CD14-positive monocyte (primary cell): Measurements from ENCODE around the gene DUSP21. TPM values are rescaled to one million over a fixed set of nuclear protein-coding genes. Genes with fewer than 3 reads are reported as not detected.

Experiments
- DNase-seq, 3 donors: peaks; one replicate each; pipeline ENCODE4 v3.0.0-alpha.2; 2011 to 2022
- H2AFZ ChIP-seq: 2 replicates; pipeline ENCODE4 v1.6.0; 2012; ENCODE audit warnings: mild to moderate bottlenecking, low read depth, low read length, inconsistent platforms; ENCODE audit not compliant: insufficient read depth, poor library complexity, severe bottlenecking
- H3K27ac ChIP-seq, 2 donors: 1 replicate in 1 of 2; 2 replicates in 1 of 2; pipeline ENCODE4 v1.5.1; 2012 to 2013; ENCODE audit warnings: low read length in 2 of 2, control low read depth in 1 of 2, inconsistent platforms in 1 of 2, low read depth in 1 of 2, mild to moderate bottlenecking in 1 of 2
- H3K27me3 ChIP-seq, 2 donors: one replicate each; pipeline versions ENCODE4 v1.6.0 to v1.6.1; 2011 to 2013; ENCODE audit warnings: low read length in 2 of 2; ENCODE audit not compliant: control insufficient read depth in 2 of 2, insufficient read depth in 2 of 2
- H3K36me3 ChIP-seq, 2 donors: replicated peaks in 1 of 2; 1 replicate in 1 of 2; 2 replicates in 1 of 2; pipeline versions ENCODE4 v1.5.1 to v1.6.1; 2012 to 2013; ENCODE audit warnings: low read length in 2 of 2, control low read depth in 1 of 2, inconsistent platforms in 1 of 2, mild to moderate bottlenecking in 1 of 2; ENCODE audit not compliant: insufficient read depth in 2 of 2, control insufficient read depth in 1 of 2
- H3K4me1 ChIP-seq, 2 donors: 1 replicate in 1 of 2; 2 replicates in 1 of 2; pipeline versions ENCODE4 v1.5.1 to v1.6.1; 2012 to 2013; ENCODE audit warnings: low read length in 2 of 2, control low read depth in 1 of 2, inconsistent platforms in 1 of 2, mild to moderate bottlenecking in 1 of 2, moderate library complexity in 1 of 2; ENCODE audit not compliant: insufficient read depth in 2 of 2, control insufficient read depth in 1 of 2
- H3K4me2 ChIP-seq: replicated peaks from 2 replicates; pipeline ENCODE3; 2012; ENCODE audit warnings: low read length, moderate library complexity, mild to moderate bottlenecking; ENCODE audit not compliant: poor library complexity, severe bottlenecking; ENCODE audit errors: extremely low read depth
- H3K4me3 ChIP-seq, 3 experiments: fragments of 200-600 bp in 1 of 3; sonication (generic) in 1 of 3; replicated peaks in 1 of 3; 1 replicate in 2 of 3; 2 replicates in 1 of 3; pipeline ENCODE4 v1.5.1; 2011 to 2013; ENCODE audit warnings: low read length in 3 of 3, mild to moderate bottlenecking in 3 of 3, control low read depth in 2 of 3, low read depth in 2 of 3, inconsistent platforms in 1 of 3, moderate library complexity in 1 of 3
- H3K79me2 ChIP-seq: 2 replicates; pipeline ENCODE4 v1.6.0; 2012; ENCODE audit warnings: mild to moderate bottlenecking, control low read depth, inconsistent platforms, low read length, moderate library complexity; ENCODE audit not compliant: insufficient read depth
- H3K9ac ChIP-seq: 2 replicates; pipeline ENCODE4 v1.6.0; 2017; ENCODE audit warnings: low read length, mild to moderate bottlenecking; ENCODE audit not compliant: insufficient read depth, poor library complexity, severe bottlenecking
- H3K9me3 ChIP-seq, 2 donors: replicated peaks in 1 of 2; 1 replicate in 1 of 2; 2 replicates in 1 of 2; pipeline versions ENCODE4 v1.5.1 to v1.6.1; 2012 to 2013; ENCODE audit warnings: low read length in 2 of 2, control low read depth in 1 of 2; ENCODE audit not compliant: control insufficient read depth in 1 of 2, insufficient read depth in 1 of 2
- H4K20me1 ChIP-seq: 2 replicates; pipeline ENCODE4 v1.6.0; 2012; ENCODE audit warnings: mild to moderate bottlenecking, low read length, control low read depth, moderate library complexity; ENCODE audit not compliant: insufficient read depth
- H3K27ac Mint-ChIP-seq, 7 donors: one replicate each; pipeline ENCODE4 v1.8.0; 2020; ENCODE audit warnings: mild to moderate bottlenecking in 7 of 7, mixed read lengths in 7 of 7, moderate library complexity in 6 of 7, inconsistent platforms in 2 of 7
- H3K27me3 Mint-ChIP-seq, 3 donors: one replicate each; pipeline ENCODE4 v1.8.0; 2021 to 2022; ENCODE audit warnings: low read depth in 3 of 3, mild to moderate bottlenecking in 3 of 3, mixed read lengths in 3 of 3, moderate library complexity in 3 of 3, inconsistent platforms in 1 of 3
- H3K36me3 Mint-ChIP-seq, 2 donors: one replicate each; pipeline ENCODE4 v1.8.0; 2020; ENCODE audit warnings: mixed read lengths in 2 of 2, inconsistent platforms in 1 of 2, mild to moderate bottlenecking in 1 of 2
- H3K4me1 Mint-ChIP-seq: one replicate; pipeline ENCODE4 v1.8.0; 2020; ENCODE audit warnings: mild to moderate bottlenecking, mixed read lengths
- H3K4me3 Mint-ChIP-seq, 2 donors: one replicate each; pipeline ENCODE4 v1.8.0; 2020; ENCODE audit warnings: mild to moderate bottlenecking in 2 of 2, mixed read lengths in 2 of 2, moderate library complexity in 1 of 2
- H3K9me3 Mint-ChIP-seq, 7 donors: one replicate each; pipeline ENCODE4 v1.8.0; 2020 to 2022; ENCODE audit warnings: mixed read lengths in 7 of 7, mild to moderate bottlenecking in 6 of 7, moderate library complexity in 6 of 7, inconsistent platforms in 2 of 7
- CTCF ChIP-seq: fragments of 200-600 bp; IDR thresholded peaks from one replicate; pipeline ENCODE4 v1.8.0; 2022; ENCODE audit warnings: antibody characterized with exemption, mild to moderate bottlenecking
- WGBS: methylation state at CpG from one replicate; pipeline ENCODE4 v1.1.5; 2013; ENCODE audit warnings: missing lambda C conversion rate; ENCODE audit not compliant: insufficient coverage; 5-methylcytosine and 5-hydroxymethylcytosine counted together
- intact Hi-C, 2 donors: fragments of 100-400 bp; cut with micrococcal nuclease; formaldehyde crosslinking; loops; one replicate each; pipeline versions ENCODE4 v1.15.0 to v1.15.1; 2023
- polyA plus RNA-seq, 3 donors: library from polyadenylated mRNA; depleted of rRNA in 1 of 3; unstranded in 2 of 3; stranded (reverse) in 1 of 3; fragments of 300-500 nt in 2 of 3; fragments of >200 nt in 1 of 3; fragmentation: Illumina TruSeq in 2 of 3; gene quantifications; 1 replicate in 2 of 3; 2 replicates in 1 of 3; pipeline ENCODE4 v1.2.3, GENCODE V29; 2012 to 2021

Gene DUSP21
- polyA plus RNA-seq, 3 donors: not detected

DNA sequence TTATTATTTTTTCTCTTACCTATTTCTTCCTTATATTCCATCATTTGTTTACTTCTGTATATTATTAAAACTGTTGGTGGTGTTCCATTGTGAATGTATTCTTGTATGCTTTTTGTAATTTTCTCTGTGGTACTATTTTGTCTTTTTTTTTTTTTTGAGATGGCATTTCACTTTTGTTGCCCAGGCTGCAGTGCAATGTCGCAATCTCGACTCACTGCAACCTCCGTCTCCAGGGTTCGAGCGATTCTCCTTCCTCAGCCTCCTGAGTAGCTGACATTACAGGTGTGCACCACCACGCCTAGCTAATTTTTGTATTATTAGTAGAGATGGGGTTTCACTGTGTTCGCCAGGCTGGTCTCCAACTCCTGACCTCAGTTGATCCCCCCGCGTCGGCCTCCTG lies 37.7 kb downstream of the DUSP21 start:
- Mint-ChIP-seq H3K4me3 (no peak overlapping the region), H3K4me1 (peaks cover 48% of the 10 kb centered on the region)

GRCh38 chrX:44882635-44883034 lies 38.8 kb downstream of the DUSP21 start:
- peak overlapping the region in 2 of 7 donors; percentile 1 to 42 for H3K27ac Mint-ChIP-seq
- peaks cover 49% of the 10 kb centered on the region for H3K4me1 Mint-ChIP-seq
- peak overlapping the region in 1 of 2 donors; percentile 3 for H3K27ac ChIP-seq
- no peaks in the 10 kb centered on the region for H3K27me3 ChIP-seq
- TF ChIP-seq CTCF: no peak
- no peak for DNase-seq
- no peak overlapping the region for H3K9ac ChIP-seq
- peaks cover 0 to 21% of the 10 kb centered on the region in 2 donors for H3K36me3 Mint-ChIP-seq
- H4K20me1 ChIP-seq: peaks cover 100% of the 10 kb centered on the region
- no peak overlapping the region for H2AFZ ChIP-seq
- H3K79me2 ChIP-seq: peaks cover 100% of the 10 kb centered on the region
- no peak overlapping the region for H3K4me3 ChIP-seq
- H3K36me3 ChIP-seq: no peaks in the 10 kb centered on the region
- peaks cover 0 to 4% (median 0%) of the 10 kb centered on the region in 7 donors for H3K9me3 Mint-ChIP-seq
- H3K4me3 Mint-ChIP-seq: no peak overlapping the region
- peaks cover 0 to 2% (median 0%) of the 10 kb centered on the region in 3 donors for H3K27me3 Mint-ChIP-seq
- H3K9me3 ChIP-seq: no peaks in the 10 kb centered on the region
- no peak overlapping the region for H3K4me2 ChIP-seq
- peaks cover 5 to 57% of the 10 kb centered on the region in 2 donors for H3K4me1 ChIP-seq
- intact Hi-C loops: no loop called here

More for the DNA sequence above, 37.7 kb downstream of the DUSP21 start:
- peak overlapping the region in 2 of 7 donors; percentile 37 to 68 for H3K27ac Mint-ChIP-seq
- Histone ChIP-seq H3K36me3 (no peaks in the 10 kb centered on the region), H3K79me2 (peaks cover 100% of the 10 kb centered on the region), H3K9me3 (no peaks in the 10 kb centered on the region), H3K4me3 (no peak overlapping the region), H3K27ac (no peak overlapping the region), H3K4me1 (peaks cover 5 to 62% of the 10 kb centered on the region in 2 donors), H3K27me3 (no peaks in the 10 kb centered on the region), H3K4me2 (no peak overlapping the region), H2AFZ (no peak overlapping the region), H4K20me1 (peaks cover 100% of the 10 kb centered on the region), H3K9ac (no peak overlapping the region)
- DNase-seq: no peak
- no CpG with 5 or more reads among the region's 10 CpGs for WGBS
- peaks cover 1 to 21% of the 10 kb centered on the region in 2 donors for H3K36me3 Mint-ChIP-seq
- intact Hi-C loops: no loop called here
- H3K27me3 Mint-ChIP-seq: peaks cover 0 to 2% (median 0%) of the 10 kb centered on the region in 3 donors
- peaks cover 0 to 4% (median 0%) of the 10 kb centered on the region in 7 donors for H3K9me3 Mint-ChIP-seq
- no peak for TF ChIP-seq CTCF
